ENCODE results near the gene ARMC5.

ARMC5 gene

GRCh38 chr16:31467858-31468257, 8.6 kb downstream of the ARMC5 start:
- DNase-seq (ENCODE audit: low read depth) = no peak
- TF ChIP-seq CTCF (IDR thresholded peaks at IDR 0.05; ENCODE audit: insufficient read depth, low read depth, low read length, missing control alignments) = no peak
- H3K4me3 ChIP-seq (ENCODE audit: low read depth, low read length) = no peak overlapping the region

GRCh38 chr16:31470615-31471014, 11.3 kb downstream of the ARMC5 start:
- no peak overlapping the region for H3K4me3 ChIP-seq (ENCODE audit: low read depth, low read length)
- no peak for DNase-seq (ENCODE audit: low read depth)
- no peak for TF ChIP-seq CTCF (IDR thresholded peaks at IDR 0.05; ENCODE audit: insufficient read depth, low read depth, low read length, missing control alignments)

- no peak overlapping the region for H3K4me3 ChIP-seq (ENCODE audit: low read depth, low read length)
- DNase-seq (ENCODE audit: low read depth) = no peak
- no peak for TF ChIP-seq CTCF (IDR thresholded peaks at IDR 0.05; ENCODE audit: insufficient read depth, low read depth, low read length, missing control alignments)
Measured at GRCh38 chr16:31471241-31471874, 12.1 kb downstream of the ARMC5 start.

GRCh38 chr16:31471875-31472708, 12.8 kb downstream of the ARMC5 start, which contains the start of gene TGFB1I1:
TGFB1I1 (plus strand) TSS chr16:31472152; CDS start chr16:31472189, 37 bp downstream.
- H3K4me3 ChIP-seq (ENCODE audit: low read depth, low read length) = no peak within 1 kb of the TSS
- DNase-seq (ENCODE audit: low read depth) = no peak

GRCh38 chr16:31472709-31473203, 13.5 kb downstream of the ARMC5 start:
- TF ChIP-seq CTCF (IDR thresholded peaks at IDR 0.05; ENCODE audit: insufficient read depth, low read depth, low read length, missing control alignments) = peak; percentile 6
- no peak overlapping the region for H3K4me3 ChIP-seq (ENCODE audit: low read depth, low read length)
- DNase-seq (ENCODE audit: low read depth) = no peak

More at GRCh38 chr16:31471875-31472708, 12.8 kb downstream of the ARMC5 start, which contains the start of gene TGFB1I1:
- TF ChIP-seq CTCF (IDR thresholded peaks at IDR 0.05; ENCODE audit: insufficient read depth, low read depth, low read length, missing control alignments) = no peak

- no peak for DNase-seq (ENCODE audit: low read depth)
- TF ChIP-seq CTCF (IDR thresholded peaks at IDR 0.05; ENCODE audit: insufficient read depth, low read depth, low read length, missing control alignments) = no peak
- no peak overlapping the region for H3K4me3 ChIP-seq (ENCODE audit: low read depth, low read length)
Measured at GRCh38 chr16:31473264-31473984, 14.1 kb downstream of the ARMC5 start.

All from GM12865 (cell line).